GM23338 (cell line): ENCODE results near the gene GPC6. TPM values are rescaled to one million over a fixed set of nuclear protein-coding genes. Genes with fewer than 3 reads are reported as not detected.
A peak's percentile ranks its signal among the peaks of the same experiment; 100 is the strongest.

Experiments
- ATAC-seq: fragments of 200-7000 bp; cut with Tn5 transposase; 3 replicates; pipeline ENCODE4 v1.9.1; 2020
- DNase-seq: peaks from one replicate; pipeline ENCODE4 v3.0.0-alpha.2; 2015; ENCODE audit warnings: low spot score
- H2AFZ ChIP-seq: fragments of 200-600 bp; sonication (generic); 2 replicates; pipeline ENCODE4 v1.8.0; 2016; ENCODE audit warnings: antibody characterized with exemption, mild to moderate bottlenecking, moderate library complexity
- H3F3A ChIP-seq: fragments of 200-600 bp; sonication (generic); replicated peaks from 2 replicates; pipeline ENCODE4 v1.8.0; 2017; ENCODE audit warnings: antibody characterized with exemption, mixed run types, low read depth
- H3K27ac ChIP-seq: fragments of 200-600 bp; sonication (generic); 2 replicates; pipeline ENCODE4 v1.6.1; 2016; ENCODE audit warnings: low read depth
- H3K27me3 ChIP-seq: fragments of 200-600 bp; sonication (generic); 2 replicates; pipeline ENCODE4 v1.8.0; 2016; ENCODE audit warnings: mild to moderate bottlenecking, mixed run types, moderate library complexity; ENCODE audit not compliant: insufficient read depth
- H3K36me3 ChIP-seq: fragments of 200-600 bp; sonication (generic); 2 replicates; pipeline ENCODE4 v1.8.0; 2016; ENCODE audit warnings: mild to moderate bottlenecking; ENCODE audit not compliant: insufficient read depth
- H3K4me1 ChIP-seq: fragments of 200-600 bp; sonication (generic); 2 replicates; pipeline ENCODE4 v1.8.0; 2016; ENCODE audit warnings: mild to moderate bottlenecking, moderate library complexity; ENCODE audit not compliant: insufficient read depth
- H3K4me2 ChIP-seq: fragments of 200-600 bp; sonication (generic); 2 replicates; pipeline ENCODE4 v1.7.1; 2017; ENCODE audit warnings: mixed run types
- H3K4me3 ChIP-seq: fragments of 200-600 bp; sonication (generic); 2 replicates; pipeline ENCODE4 v1.6.1; 2016; ENCODE audit warnings: mixed run types
- H3K79me2 ChIP-seq: fragments of 200-600 bp; sonication (generic); replicated peaks from 2 replicates; pipeline ENCODE4 v1.8.0; 2017; ENCODE audit warnings: mild to moderate bottlenecking; ENCODE audit not compliant: insufficient read depth
- H3K9me2 ChIP-seq: fragments of 200-600 bp; sonication (generic); 2 replicates; pipeline ENCODE4 v1.8.0; 2017; ENCODE audit not compliant: insufficient read depth
- H4K20me1 ChIP-seq: fragments of 200-600 bp; sonication (generic); replicated peaks from 2 replicates; pipeline ENCODE4 v1.8.0; 2017; ENCODE audit warnings: mild to moderate bottlenecking; ENCODE audit not compliant: insufficient read depth
- H3K27ac Mint-ChIP-seq: 2 replicates; pipeline ENCODE4 v1.8.0; 2020; ENCODE audit warnings: inconsistent platforms, mild to moderate bottlenecking, moderate library complexity, mixed read lengths
- H3K27me3 Mint-ChIP-seq: 3 replicates; pipeline ENCODE4 v1.8.0; 2022; ENCODE audit warnings: low read depth, mild to moderate bottlenecking, moderate library complexity, mixed read lengths, inconsistent platforms; ENCODE audit not compliant: insufficient read depth, poor library complexity
- H3K36me3 Mint-ChIP-seq: 3 replicates; pipeline ENCODE4 v1.8.0; 2021; ENCODE audit warnings: low read depth, mild to moderate bottlenecking, inconsistent platforms, moderate library complexity, mixed read lengths
- H3K4me1 Mint-ChIP-seq: 3 replicates; pipeline ENCODE4 v1.8.0; 2020; ENCODE audit warnings: mild to moderate bottlenecking, inconsistent platforms, mixed read lengths
- H3K4me3 Mint-ChIP-seq: 3 replicates; pipeline ENCODE4 v1.8.0; 2021; ENCODE audit warnings: moderate library complexity, mild to moderate bottlenecking, inconsistent platforms, mixed read lengths
- H3K9me3 Mint-ChIP-seq: 3 replicates; pipeline ENCODE4 v1.8.0; 2020; ENCODE audit warnings: moderate library complexity, mild to moderate bottlenecking, inconsistent platforms, mixed read lengths
- JUNB ChIP-seq: IDR thresholded peaks from one replicate; pipeline ENCODE4 v1.6.1; 2016; ENCODE audit warnings: antibody characterized with exemption; ENCODE audit not compliant: unreplicated experiment
- POLR2AphosphoS5 ChIP-seq: IDR thresholded peaks from 2 replicates; pipeline ENCODE4 v1.6.1; 2016; ENCODE audit warnings: antibody characterized with exemption, low read depth
- STAT1 ChIP-seq: IDR thresholded peaks from one replicate; pipeline ENCODE4 v1.6.1; 2016; ENCODE audit warnings: antibody characterized with exemption; ENCODE audit not compliant: unreplicated experiment
- ZNF114 ChIP-seq: fragments of 250-450 bp; sonication (Bioruptor Pico); IDR thresholded peaks from 2 replicates; pipeline ENCODE4 v1.5.0; 2020; ENCODE audit warnings: mild to moderate bottlenecking, moderate library complexity
- ZNF331 ChIP-seq: fragments of 250-450 bp; sonication (Bioruptor Pico); IDR thresholded peaks from 2 replicates; pipeline ENCODE4 v1.5.0; 2020; ENCODE audit warnings: low read depth, mild to moderate bottlenecking, moderate library complexity
- polyA plus RNA-seq: library from polyadenylated mRNA; unstranded; fragments of >200 nt; fragmentation: Nextera tagmentation; extraction: Ambion mirVana; gene quantifications from 2 replicates; pipeline ENCODE4 v1.2.1, GENCODE V29; 2016
- total RNA-seq: library from RNA; depleted of rRNA; stranded (reverse); fragments of >200 nt; shearing (Covaris generic); gene quantifications from 2 replicates; pipeline ENCODE4 v1.2.3, GENCODE V29; 2014
- TF ChIP-seq, protein P1 (sequence below): IDR thresholded peaks from one replicate; pipeline ENCODE4 v1.6.1; 2018; ENCODE audit warnings: antibody characterized with exemption; ENCODE audit not compliant: unreplicated experiment
- TF ChIP-seq, protein P2 (sequence below), 2 experiments: fragments of 200-600 bp in 1 of 2; sonication (generic) in 1 of 2; conservative IDR thresholded peaks; 2 replicates each; pipeline versions ENCODE4 v1.5.1 to v1.6.1; 2016 to 2017; ENCODE audit warnings: antibody characterized with exemption in 2 of 2, low read depth in 2 of 2, mild to moderate bottlenecking in 2 of 2, moderate library complexity in 1 of 2
- TF ChIP-seq, protein P3 (sequence below): IDR thresholded peaks from 2 replicates; pipeline ENCODE4 v1.6.1; 2016; ENCODE audit warnings: antibody characterized with exemption

The GPC6 gene
- total and polyA plus RNA-seq, 2 experiments from 2014 or later = 6.4 to 28.6 TPM

DNA sequence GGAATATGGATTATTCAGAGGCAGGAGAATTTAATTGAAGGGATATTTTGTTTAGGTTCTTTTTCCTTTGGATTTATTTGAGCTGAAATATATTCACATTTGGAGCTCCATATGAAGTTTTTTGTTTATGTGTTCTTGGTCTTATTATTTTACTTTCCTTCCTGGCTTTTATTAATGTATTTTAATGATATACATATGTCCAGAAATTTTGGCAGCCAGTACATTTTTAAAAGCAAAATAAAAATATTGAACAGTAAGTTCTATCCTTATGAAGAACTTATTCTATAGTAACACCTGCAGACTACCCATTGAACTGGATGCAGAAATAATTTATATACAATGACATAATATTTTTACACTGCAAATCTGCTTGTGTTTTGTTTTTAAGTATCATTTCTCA lies 323.6 kb downstream of the GPC6 start:
- H3K4me3 Mint-ChIP-seq = no peak overlapping the region
- no peak for ATAC-seq
- DNase-seq = no peak
- no peak overlapping the region for H3K27ac Mint-ChIP-seq
- H3K27ac ChIP-seq = no peak overlapping the region
- H3K79me2 ChIP-seq = no peaks in the 10 kb centered on the region
- H3K36me3 ChIP-seq = no peaks in the 10 kb centered on the region
- peaks cover 5% of the 10 kb centered on the region for H3K27me3 Mint-ChIP-seq
- H3K9me3 Mint-ChIP-seq = no peaks in the 10 kb centered on the region
- H3K4me2 ChIP-seq = no peak overlapping the region
- H2AFZ ChIP-seq = no peak overlapping the region
- H4K20me1 ChIP-seq = no peaks in the 10 kb centered on the region
- no peaks in the 10 kb centered on the region for H3F3A ChIP-seq
- no peaks in the 10 kb centered on the region for H3K36me3 Mint-ChIP-seq
- peaks cover 44% of the 10 kb centered on the region for H3K4me1 Mint-ChIP-seq
- no peak overlapping the region for H3K4me3 ChIP-seq
- H3K9me2 ChIP-seq = no peaks in the 10 kb centered on the region
- H3K27me3 ChIP-seq = no peaks in the 10 kb centered on the region
- peaks cover 32% of the 10 kb centered on the region for H3K4me1 ChIP-seq
- TF ChIP-seq, protein P1, sequence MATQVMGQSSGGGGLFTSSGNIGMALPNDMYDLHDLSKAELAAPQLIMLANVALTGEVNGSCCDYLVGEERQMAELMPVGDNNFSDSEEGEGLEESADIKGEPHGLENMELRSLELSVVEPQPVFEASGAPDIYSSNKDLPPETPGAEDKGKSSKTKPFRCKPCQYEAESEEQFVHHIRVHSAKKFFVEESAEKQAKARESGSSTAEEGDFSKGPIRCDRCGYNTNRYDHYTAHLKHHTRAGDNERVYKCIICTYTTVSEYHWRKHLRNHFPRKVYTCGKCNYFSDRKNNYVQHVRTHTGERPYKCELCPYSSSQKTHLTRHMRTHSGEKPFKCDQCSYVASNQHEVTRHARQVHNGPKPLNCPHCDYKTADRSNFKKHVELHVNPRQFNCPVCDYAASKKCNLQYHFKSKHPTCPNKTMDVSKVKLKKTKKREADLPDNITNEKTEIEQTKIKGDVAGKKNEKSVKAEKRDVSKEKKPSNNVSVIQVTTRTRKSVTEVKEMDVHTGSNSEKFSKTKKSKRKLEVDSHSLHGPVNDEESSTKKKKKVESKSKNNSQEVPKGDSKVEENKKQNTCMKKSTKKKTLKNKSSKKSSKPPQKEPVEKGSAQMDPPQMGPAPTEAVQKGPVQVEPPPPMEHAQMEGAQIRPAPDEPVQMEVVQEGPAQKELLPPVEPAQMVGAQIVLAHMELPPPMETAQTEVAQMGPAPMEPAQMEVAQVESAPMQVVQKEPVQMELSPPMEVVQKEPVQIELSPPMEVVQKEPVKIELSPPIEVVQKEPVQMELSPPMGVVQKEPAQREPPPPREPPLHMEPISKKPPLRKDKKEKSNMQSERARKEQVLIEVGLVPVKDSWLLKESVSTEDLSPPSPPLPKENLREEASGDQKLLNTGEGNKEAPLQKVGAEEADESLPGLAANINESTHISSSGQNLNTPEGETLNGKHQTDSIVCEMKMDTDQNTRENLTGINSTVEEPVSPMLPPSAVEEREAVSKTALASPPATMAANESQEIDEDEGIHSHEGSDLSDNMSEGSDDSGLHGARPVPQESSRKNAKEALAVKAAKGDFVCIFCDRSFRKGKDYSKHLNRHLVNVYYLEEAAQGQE = no peak
- TF ChIP-seq, protein P2, sequence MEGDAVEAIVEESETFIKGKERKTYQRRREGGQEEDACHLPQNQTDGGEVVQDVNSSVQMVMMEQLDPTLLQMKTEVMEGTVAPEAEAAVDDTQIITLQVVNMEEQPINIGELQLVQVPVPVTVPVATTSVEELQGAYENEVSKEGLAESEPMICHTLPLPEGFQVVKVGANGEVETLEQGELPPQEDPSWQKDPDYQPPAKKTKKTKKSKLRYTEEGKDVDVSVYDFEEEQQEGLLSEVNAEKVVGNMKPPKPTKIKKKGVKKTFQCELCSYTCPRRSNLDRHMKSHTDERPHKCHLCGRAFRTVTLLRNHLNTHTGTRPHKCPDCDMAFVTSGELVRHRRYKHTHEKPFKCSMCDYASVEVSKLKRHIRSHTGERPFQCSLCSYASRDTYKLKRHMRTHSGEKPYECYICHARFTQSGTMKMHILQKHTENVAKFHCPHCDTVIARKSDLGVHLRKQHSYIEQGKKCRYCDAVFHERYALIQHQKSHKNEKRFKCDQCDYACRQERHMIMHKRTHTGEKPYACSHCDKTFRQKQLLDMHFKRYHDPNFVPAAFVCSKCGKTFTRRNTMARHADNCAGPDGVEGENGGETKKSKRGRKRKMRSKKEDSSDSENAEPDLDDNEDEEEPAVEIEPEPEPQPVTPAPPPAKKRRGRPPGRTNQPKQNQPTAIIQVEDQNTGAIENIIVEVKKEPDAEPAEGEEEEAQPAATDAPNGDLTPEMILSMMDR (conservative IDR thresholded peaks at IDR 0.05; ENCODE audit: low read depth in 2 of 2) = no peak
- TF ChIP-seq POLR2AphosphoS5 = no peak
- TF ChIP-seq JUNB = no peak

DNA sequence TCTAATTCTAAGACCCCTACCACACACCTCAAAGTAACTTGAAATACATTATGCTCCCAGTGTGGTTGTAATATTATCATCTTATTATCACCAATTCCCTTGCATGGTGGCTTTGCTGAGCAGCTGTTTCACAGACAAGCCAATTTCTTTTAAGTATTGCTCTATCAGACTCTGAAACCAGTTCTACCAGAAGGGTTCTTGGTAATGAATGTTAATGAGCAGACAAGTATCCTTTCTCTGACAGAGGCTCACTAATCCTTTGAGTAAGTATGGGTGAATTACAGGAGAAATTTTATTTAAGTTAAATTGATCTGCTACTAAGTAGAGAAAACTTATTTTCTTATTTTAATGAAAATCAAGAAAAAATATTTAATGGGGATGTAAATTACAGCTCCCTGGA lies 326.0 kb downstream of the GPC6 start:
- Histone ChIP-seq H3K36me3 (no peaks in the 10 kb centered on the region), H2AFZ (no peak overlapping the region), H3K79me2 (peaks cover 6% of the 10 kb centered on the region; the same call in 1 of the 2 replicates), H3K4me1 (peaks cover 41% of the 10 kb centered on the region), H3K27ac (no peak overlapping the region), H4K20me1 (no peaks in the 10 kb centered on the region), H3F3A (no peaks in the 10 kb centered on the region), H3K4me3 (peak overlapping the region; percentile 27; the same call in 1 of the 2 replicates), H3K4me2 (peak overlapping the region; percentile 16), H3K9me2 (no peaks in the 10 kb centered on the region), H3K27me3 (no peaks in the 10 kb centered on the region)
- peak overlapping the region; percentile 16; the same call in 1 of the 2 replicates for H3K27ac Mint-ChIP-seq
- no peaks in the 10 kb centered on the region for H3K9me3 Mint-ChIP-seq
- peaks cover 57% of the 10 kb centered on the region for H3K4me1 Mint-ChIP-seq
- H3K4me3 Mint-ChIP-seq = no peak overlapping the region
- peaks cover 5% of the 10 kb centered on the region for H3K27me3 Mint-ChIP-seq
- DNase-seq = peak; percentile 52
- peak; percentile 73 for ATAC-seq
- H3K36me3 Mint-ChIP-seq = no peaks in the 10 kb centered on the region
- TF ChIP-seq STAT1 (no peak), ZNF331 (no peak), ZNF114 (CRISPR knock-in tag) (no peak), JUNB (no peak)
- TF ChIP-seq, protein P1 = no peak
- TF ChIP-seq, protein P3, sequence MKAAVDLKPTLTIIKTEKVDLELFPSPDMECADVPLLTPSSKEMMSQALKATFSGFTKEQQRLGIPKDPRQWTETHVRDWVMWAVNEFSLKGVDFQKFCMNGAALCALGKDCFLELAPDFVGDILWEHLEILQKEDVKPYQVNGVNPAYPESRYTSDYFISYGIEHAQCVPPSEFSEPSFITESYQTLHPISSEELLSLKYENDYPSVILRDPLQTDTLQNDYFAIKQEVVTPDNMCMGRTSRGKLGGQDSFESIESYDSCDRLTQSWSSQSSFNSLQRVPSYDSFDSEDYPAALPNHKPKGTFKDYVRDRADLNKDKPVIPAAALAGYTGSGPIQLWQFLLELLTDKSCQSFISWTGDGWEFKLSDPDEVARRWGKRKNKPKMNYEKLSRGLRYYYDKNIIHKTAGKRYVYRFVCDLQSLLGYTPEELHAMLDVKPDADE = no peak
- TF ChIP-seq, protein P2 (conservative IDR thresholded peaks at IDR 0.05; ENCODE audit: low read depth in 2 of 2) = no peak
